Measurements from ENCODE around the gene TSG101. TPM values are rescaled to one million over a fixed set of nuclear protein-coding genes. Genes with fewer than 3 reads are reported as not detected.

TSG101 gene
- total RNA-seq, 1 donor from 2014 or later, result 54.4 TPM

GRCh38 chr11:18485913-18486528, 40.7 kb downstream of the TSG101 start:
- H3K4me1 Mint-ChIP-seq (ENCODE audit: unreplicated experiment), result peaks cover 8% of the 10 kb centered on the region
- H3K9me3 Mint-ChIP-seq, result no peaks in the 10 kb centered on the region
- TF ChIP-seq, protein P1, sequence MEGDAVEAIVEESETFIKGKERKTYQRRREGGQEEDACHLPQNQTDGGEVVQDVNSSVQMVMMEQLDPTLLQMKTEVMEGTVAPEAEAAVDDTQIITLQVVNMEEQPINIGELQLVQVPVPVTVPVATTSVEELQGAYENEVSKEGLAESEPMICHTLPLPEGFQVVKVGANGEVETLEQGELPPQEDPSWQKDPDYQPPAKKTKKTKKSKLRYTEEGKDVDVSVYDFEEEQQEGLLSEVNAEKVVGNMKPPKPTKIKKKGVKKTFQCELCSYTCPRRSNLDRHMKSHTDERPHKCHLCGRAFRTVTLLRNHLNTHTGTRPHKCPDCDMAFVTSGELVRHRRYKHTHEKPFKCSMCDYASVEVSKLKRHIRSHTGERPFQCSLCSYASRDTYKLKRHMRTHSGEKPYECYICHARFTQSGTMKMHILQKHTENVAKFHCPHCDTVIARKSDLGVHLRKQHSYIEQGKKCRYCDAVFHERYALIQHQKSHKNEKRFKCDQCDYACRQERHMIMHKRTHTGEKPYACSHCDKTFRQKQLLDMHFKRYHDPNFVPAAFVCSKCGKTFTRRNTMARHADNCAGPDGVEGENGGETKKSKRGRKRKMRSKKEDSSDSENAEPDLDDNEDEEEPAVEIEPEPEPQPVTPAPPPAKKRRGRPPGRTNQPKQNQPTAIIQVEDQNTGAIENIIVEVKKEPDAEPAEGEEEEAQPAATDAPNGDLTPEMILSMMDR (conservative IDR thresholded peaks at IDR 0.05), result no peak
- peaks cover 37% of the 10 kb centered on the region for H3K36me3 Mint-ChIP-seq
- DNase-seq (ENCODE audit: extremely low spot score, unreplicated experiment), result no peak
- no peaks in the 10 kb centered on the region for H3K27me3 Mint-ChIP-seq
- no peak overlapping the region for H3K27ac Mint-ChIP-seq
- H3K4me3 Mint-ChIP-seq, result no peak overlapping the region

DNA sequence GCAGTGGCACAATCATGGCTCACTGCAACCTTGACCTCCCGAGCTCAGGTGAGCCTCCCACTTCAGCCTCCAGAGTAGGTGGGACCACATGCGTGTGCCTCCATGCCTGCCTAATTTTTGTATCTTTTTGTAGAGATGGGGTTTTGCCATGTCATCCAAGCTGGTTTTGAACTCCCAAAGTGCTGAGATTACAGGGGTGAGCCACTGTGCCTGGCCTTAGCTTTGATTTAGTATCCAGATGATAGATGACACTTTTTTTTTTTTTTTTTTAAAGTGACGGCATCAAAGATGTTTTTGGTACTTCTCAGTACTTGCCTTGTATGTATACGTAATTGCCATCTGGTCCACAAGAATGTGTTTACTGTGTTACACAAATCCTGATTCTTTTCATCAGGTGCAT, 47.7 kb downstream of the TSG101 start:
- TF ChIP-seq, protein P1 (conservative IDR thresholded peaks at IDR 0.05), result no peak
- Mint-ChIP-seq H3K9me3 (no peaks in the 10 kb centered on the region), H3K4me3 (no peak overlapping the region), H3K27ac (no peak overlapping the region), H3K27me3 (no peaks in the 10 kb centered on the region), H3K4me1 (ENCODE audit: unreplicated experiment) (no peaks in the 10 kb centered on the region), H3K36me3 (peaks cover 51% of the 10 kb centered on the region)
- no peak for DNase-seq (ENCODE audit: extremely low spot score, unreplicated experiment)

DNA sequence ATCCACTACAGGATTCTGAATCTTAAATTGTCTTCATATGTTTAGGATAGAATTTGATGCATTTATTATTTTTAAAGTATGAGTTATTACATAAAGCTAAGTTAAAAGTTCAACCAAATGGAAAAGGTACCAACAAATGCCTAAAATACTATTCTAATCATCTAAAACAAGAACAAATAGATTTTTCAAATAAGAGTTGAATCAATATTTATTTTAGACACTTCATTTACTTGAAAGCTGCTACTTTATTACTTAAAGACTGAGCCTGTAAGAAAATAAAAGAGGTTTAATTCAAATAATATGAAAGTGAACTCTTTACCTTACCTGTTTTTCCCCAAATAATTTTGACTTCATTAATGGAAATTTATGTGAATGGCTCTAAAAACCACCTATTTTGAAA, 54.2 kb downstream of the TSG101 start:
- H3K27ac Mint-ChIP-seq, result no peak overlapping the region
- no peaks in the 10 kb centered on the region for H3K9me3 Mint-ChIP-seq
- no peak overlapping the region for H3K4me3 Mint-ChIP-seq
- no peaks in the 10 kb centered on the region for H3K27me3 Mint-ChIP-seq
- H3K4me1 Mint-ChIP-seq (ENCODE audit: unreplicated experiment), result no peaks in the 10 kb centered on the region
- TF ChIP-seq, protein P1 (conservative IDR thresholded peaks at IDR 0.05), result no peak
- no peak for DNase-seq (ENCODE audit: extremely low spot score, unreplicated experiment)
- peaks cover 13% of the 10 kb centered on the region for H3K36me3 Mint-ChIP-seq

GRCh38 chr11:18471995-18472394, 54.7 kb downstream of the TSG101 start:
- no peak overlapping the region for H3K4me3 Mint-ChIP-seq
- TF ChIP-seq, protein P1 (conservative IDR thresholded peaks at IDR 0.05), result no peak
- H3K36me3 Mint-ChIP-seq, result peaks cover 11% of the 10 kb centered on the region
- DNase-seq (ENCODE audit: extremely low spot score, unreplicated experiment), result no peak
- H3K27ac Mint-ChIP-seq, result no peak overlapping the region
- H3K9me3 Mint-ChIP-seq, result no peaks in the 10 kb centered on the region
- H3K4me1 Mint-ChIP-seq (ENCODE audit: unreplicated experiment), result no peaks in the 10 kb centered on the region
- H3K27me3 Mint-ChIP-seq, result no peaks in the 10 kb centered on the region

- Mint-ChIP-seq H3K27ac (no peak overlapping the region), H3K4me3 (no peak overlapping the region), H3K9me3 (no peaks in the 10 kb centered on the region), H3K27me3 (no peaks in the 10 kb centered on the region), H3K4me1 (ENCODE audit: unreplicated experiment) (peaks cover 5% of the 10 kb centered on the region), H3K36me3 (no peaks in the 10 kb centered on the region)
- TF ChIP-seq, protein P1 (conservative IDR thresholded peaks at IDR 0.05), result no peak
- DNase-seq (ENCODE audit: extremely low spot score, unreplicated experiment), result no peak
These were observed 57.8 kb downstream of the TSG101 start for GRCh38 chr11:18468961-18469360.

DNA sequence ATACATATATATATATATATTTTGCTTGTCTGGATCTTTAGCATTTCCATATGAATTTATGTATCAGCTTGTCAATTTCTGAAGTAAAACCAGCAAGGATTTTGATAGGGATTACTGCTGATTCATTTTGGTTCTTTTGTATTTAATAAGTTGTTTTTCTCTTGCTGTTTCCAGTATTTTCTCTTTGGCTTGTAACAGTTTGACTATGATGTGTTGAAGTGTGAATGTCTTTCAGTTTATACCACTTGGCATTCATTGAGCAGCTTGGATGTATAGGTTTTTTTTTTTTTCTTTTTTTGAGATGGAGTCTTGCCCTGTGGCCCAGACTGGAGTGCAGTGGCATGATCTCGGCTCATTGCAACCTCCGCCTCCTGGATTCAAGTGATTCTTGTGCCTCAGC, 58.7 kb downstream of the TSG101 start:
- DNase-seq (ENCODE audit: extremely low spot score, unreplicated experiment), result no peak
- Mint-ChIP-seq H3K36me3 (no peaks in the 10 kb centered on the region), H3K4me3 (no peak overlapping the region), H3K27me3 (no peaks in the 10 kb centered on the region), H3K27ac (no peak overlapping the region), H3K9me3 (no peaks in the 10 kb centered on the region), H3K4me1 (ENCODE audit: unreplicated experiment) (peaks cover 5% of the 10 kb centered on the region)
- TF ChIP-seq, protein P1 (conservative IDR thresholded peaks at IDR 0.05), result no peak

Measured in type B pancreatic cell (in vitro differentiated cells).